GM18517 (cell line): ENCODE results near the gene SPARCL1.

Experiments
- ATAC-seq: cut with Tn5 transposase; IDR thresholded peaks from one replicate; pipeline ENCODE4 v1.9.1; 2021; ENCODE audit warnings: mild to moderate bottlenecking, moderate library complexity; ENCODE audit not compliant: unreplicated experiment

Gene SPARCL1

GRCh38 chr4:87541956-87542709 is 13.0 kb upstream of the SPARCL1 start:
- no peak for ATAC-seq

DNA sequence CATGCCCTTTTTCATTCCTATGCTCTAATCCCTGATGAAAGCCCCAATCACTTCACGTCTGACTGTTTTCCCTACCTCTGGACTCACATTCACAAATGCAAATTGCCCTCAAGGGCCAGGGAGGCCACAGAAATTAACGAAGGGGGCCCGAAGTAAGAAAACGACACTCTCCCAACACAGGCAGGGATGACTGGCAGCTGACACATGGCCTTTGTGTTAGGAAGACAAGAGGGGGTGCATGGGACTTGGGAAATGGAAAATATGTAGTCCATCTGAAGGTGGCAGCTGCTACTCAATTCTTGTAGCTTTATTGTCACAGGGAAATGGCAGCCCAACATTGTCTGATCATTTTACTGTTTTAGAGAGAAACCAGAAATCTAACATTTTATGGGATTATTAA is 12.3 kb upstream of the SPARCL1 start:
- no peak for ATAC-seq

- no peak for ATAC-seq
These were observed 11.2 kb upstream of the SPARCL1 start for GRCh38 chr4:87540146-87541058.

DNA sequence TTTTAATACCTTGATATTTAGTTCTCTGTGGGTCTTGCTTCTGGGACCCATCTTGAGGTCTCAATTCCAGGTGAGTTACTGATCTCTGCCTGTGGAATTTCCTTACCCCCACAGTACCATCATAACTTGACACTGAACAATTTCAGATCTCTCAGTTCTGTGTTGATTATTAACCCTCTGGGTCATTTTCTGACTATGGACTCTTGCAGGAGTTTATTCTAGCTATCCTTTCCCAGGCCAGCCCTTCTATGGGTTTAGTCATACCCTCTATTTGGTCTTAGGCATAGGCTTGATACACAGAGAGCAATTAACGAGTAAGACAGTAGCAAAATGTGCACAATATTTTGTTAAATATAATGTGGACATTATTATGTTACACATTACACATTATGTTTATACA is 3.7 kb upstream of the SPARCL1 start:
- ATAC-seq, result no peak

DNA sequence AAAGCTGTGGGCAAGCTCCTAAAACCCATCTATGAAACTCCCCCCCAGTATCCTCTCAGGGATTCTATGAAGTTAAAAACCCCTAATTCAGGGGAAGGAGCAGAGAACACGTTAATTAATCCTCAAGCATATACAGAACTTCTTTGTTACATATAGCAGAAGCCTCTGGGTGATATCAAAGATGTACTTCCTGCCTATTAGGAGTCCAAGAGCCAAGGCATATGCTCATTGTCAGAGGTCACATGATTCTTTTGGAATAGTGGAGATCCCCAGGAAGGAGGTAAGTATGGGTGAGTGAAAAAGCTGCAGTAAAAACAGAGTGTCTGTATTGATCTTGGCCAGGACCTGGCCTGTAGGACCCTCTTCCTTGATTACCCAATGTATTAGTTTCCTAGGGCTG is 2.9 kb upstream of the SPARCL1 start:
- ATAC-seq, result no peak

GRCh38 chr4:87531621-87532020 is 2.4 kb upstream of the SPARCL1 start:
- no peak for ATAC-seq

- no peak for ATAC-seq
These were observed 1.7 kb upstream of the SPARCL1 start for GRCh38 chr4:87530868-87531267.

GRCh38 chr4:87530229-87530628 is 1.1 kb upstream of the SPARCL1 start:
- no peak for ATAC-seq

GRCh38 chr4:87527431-87528220 is 1.6 kb downstream of the SPARCL1 start:
- no peak for ATAC-seq

DNA sequence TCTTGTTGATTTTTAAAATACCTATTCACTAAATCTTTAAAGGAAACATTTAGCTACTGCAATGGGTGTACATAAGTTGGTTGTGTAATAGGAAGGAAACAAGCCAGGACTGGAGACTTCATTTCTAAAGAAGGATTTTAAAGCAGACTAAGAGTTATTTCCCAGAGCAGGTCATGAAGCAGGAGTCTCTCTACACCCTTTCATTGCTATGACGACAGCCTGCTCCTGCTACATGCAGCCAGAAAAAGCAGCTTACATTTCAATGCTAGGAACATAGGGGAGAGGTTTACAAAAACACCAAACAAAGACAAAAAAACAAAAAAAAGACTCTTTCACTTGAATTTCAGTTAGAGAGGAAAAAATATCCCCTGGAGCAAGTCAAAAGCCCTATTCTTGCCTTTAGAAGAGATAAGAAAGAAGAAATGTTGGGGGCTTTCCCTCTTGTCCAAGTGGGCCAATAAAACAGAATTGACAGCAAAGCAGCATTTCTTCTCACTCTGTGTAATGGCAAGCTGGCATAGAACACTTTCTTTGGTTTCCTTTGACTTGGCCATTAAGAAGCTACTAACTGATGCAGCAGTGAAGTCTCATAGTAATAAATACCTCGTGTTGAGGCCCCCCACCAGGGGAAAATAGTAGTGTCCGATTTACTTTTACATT is 3.4 kb downstream of the SPARCL1 start:
- ATAC-seq, result no peak

DNA sequence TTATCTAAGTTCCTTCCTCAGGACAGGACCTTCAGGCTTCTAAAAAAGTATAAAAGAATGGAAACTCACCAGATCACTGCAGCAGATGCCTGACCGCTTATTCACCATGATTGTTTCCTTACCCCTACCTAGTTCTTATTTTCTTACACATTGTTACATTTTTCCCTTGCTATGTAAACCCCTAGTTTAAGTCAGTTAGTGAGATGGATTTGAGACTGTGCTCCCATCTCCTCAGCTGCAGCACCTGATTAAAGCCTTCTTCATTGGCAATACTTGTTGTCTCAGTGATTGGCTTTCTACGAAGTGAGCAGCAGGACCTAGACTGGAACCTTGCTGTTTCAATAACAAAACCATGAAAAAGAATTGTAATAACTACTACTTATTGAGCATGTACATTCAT is 4.7 kb downstream of the SPARCL1 start:
- no peak for ATAC-seq

DNA sequence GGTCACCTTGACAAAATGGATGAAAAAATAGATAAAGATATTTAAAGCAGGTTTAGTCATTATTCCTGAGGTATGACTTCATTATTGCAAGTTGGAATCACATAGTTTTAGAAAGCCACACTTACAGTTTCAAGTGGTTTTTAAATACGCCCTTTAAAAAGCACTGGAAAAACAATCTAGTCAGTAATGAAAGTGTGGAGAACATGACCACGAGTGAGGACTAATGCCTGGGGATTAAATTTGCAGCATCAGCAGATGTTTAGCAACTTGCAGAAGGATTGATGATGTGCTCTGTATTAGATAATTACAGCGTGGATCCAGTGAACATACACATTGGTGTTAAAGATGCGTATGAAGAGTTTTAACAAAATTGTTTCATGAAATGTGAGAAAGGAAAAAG is 5.9 kb downstream of the SPARCL1 start:
- ATAC-seq, result no peak

DNA sequence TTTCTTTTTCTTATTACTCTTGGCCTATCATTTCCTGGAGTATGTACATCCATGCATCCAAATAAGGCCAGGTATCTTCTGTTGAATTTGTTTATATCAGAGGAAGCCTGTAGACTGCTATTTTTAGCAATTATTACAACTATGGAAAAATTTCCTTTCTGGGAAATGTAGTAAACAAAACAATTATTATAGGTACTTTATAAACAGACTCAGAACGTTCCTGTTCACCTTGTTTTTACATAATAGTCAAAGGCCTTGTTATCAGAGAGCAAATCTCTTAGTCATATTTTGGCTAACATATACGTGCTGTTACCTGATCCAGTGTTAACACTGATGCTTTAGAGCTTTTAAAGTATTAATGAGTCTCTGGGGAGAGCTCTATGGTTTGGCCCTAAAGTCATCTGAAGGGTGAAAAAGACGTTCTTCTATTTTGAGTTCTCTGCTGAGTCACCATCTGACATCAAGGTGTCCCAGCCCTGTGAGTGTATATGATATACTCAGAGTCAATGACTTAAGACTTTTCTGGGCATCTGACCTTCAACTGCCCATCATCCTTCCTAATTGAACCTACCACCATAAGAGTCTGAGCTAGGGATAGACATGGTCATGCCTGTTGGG is 7.3 kb downstream of the SPARCL1 start:
- ATAC-seq, result peak; percentile 66

DNA sequence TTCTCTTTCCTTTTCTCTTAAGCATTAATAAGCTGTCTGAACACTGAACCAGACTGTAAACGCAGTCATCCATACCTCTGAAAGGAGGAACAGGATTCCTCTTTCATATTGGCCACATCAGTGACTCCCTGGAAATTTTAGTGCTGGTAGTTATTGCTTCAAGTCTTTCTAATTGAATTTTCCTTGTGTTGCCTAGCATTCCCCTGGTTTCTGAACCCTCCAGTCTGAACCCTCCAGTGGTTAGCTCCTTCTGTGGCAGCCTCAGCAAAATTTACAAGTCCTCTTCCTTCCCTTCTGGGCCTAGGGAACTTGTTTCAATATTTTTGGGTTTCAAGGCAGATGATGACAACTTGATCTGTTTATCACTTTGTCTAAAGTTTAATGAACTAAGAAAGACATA is 7.9 kb downstream of the SPARCL1 start:
- no peak for ATAC-seq

- ATAC-seq, result no peak
These were observed 11.6 kb downstream of the SPARCL1 start for GRCh38 chr4:87517621-87518020.

DNA sequence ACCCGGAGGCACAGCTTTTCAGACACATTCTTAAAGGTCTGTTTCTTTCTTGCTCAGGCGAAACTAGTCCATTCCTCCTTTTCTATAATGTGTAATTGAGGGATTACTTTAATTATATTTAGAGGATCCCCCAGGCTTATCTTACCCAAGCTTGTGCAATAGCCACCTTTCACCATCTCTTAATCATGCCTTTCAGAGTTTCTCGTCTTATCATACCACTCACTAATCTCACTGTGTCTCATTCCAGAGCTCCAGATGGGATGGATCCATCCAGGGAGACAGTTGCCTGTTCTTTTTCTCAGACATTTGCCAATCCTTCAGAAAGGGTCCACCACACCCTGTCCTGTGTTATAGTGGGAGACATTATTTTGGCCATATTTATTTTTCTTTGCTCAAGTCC is 12.5 kb downstream of the SPARCL1 start:
- ATAC-seq, result no peak

DNA sequence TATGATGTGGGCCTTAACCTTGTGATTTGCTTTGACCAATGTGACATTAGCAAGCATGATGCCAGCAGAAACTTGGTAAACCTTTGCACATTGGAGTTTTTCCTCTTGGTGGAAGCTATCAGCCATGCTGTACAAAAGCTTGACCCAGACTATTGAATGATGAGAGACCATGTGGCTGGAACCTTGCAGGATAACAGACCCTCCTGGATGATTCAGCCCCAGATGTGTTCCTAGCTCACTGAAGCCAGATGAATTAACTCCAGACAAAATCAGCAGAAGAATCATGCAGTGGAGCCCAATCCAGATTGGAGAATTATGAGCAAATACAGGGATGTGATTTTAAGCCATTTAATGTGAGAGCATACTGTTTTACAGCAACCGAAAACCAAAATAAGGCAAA is 16.8 kb downstream of the SPARCL1 start:
- no peak for ATAC-seq

DNA sequence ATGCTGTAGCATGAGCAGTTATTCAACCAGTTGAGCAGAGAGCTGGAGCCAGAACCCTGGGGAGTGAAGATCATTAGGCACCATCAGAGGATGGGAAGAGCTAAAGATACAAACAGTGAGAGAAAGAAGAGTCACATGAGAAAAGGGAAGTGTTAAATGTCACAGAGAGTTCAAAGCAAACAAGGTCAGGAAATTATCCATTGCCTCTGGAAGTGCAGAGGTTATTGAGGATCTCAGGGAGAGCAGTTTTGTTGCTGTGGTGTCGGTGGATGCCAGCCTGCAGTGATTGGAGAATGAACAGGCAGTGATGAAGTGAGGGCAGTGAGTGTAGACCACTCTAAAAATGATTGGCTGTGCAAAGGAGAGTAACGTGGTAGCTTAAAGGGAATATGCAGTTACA is 17.7 kb downstream of the SPARCL1 start:
- no peak for ATAC-seq

- no peak for ATAC-seq
These were observed 18.4 kb downstream of the SPARCL1 start for GRCh38 chr4:87510747-87511146.

- ATAC-seq, result no peak
These were observed 22.0 kb downstream of the SPARCL1 start for GRCh38 chr4:87506974-87507701.
